DOHH2 (cell line): ENCODE measurements around the gene SPATA21.

Experiments used
- CTCF ChIP-seq: fragments of 200-600 bp; sonication (generic); IDR thresholded peaks from one replicate; pipeline ENCODE4 v1.5.1; 2014; ENCODE audit warnings: antibody characterized with exemption, mild to moderate bottlenecking, low read depth, low read length; ENCODE audit not compliant: poor library complexity, severe bottlenecking
- EZH2phosphoT487 ChIP-seq: fragments of 200-600 bp; sonication (generic); IDR thresholded peaks from 2 replicates; pipeline ENCODE4 v1.6.1; 2017; ENCODE audit warnings: borderline replicate concordance, mild to moderate bottlenecking, antibody characterized with exemption, low read length, moderate library complexity, mixed read lengths

DNA sequence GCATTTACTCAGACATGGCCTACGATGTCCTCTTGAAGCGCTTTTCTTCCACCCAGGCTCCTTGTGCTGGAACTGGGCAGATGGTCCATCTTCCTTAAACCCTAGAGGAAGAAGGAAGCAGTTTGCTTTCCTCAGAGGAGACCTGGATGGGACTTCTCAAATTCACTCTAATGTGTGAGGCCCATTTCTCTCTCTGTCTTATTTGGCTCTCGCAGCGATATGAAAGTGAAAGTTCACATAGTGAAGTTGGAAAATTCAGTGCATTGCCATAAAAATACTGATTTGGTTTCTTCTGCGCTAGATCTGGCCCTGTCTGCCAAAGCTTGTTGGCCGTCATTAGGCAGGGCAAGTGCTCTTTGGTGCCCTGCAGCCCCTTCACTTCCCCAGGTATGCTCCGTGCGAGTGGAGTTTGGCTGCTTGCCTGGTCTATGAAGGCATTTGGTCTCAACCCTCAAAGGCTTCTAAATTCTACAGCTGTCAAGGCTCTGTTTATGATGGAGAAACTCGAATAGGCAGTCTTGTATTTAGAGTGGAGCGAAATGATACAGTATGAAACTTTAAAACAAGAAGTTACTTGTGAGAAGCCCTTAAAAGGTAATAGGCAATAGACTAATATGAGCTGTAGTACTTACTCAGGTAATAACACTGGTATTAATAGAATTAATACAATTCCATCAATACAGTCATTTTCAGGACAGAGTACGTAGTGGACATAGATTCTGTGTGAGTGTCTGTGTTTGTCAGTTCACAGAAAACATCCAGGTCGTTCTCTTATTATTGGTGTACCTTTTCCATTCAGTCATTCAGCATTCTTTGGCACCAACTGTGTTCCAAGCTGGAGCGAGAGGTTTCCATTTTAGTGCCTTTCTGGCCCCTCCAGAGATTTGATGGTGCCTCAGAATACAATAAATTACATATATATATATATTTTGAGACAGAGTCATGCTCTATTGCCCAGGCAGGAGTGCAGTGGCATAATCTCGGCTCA, 49.7 kb downstream of the SPATA21 start:
- TF ChIP-seq CTCF, result no peak
- TF ChIP-seq EZH2phosphoT487, result no peak
